Fibroblast of mammary gland (primary cell): ENCODE results near the gene FHIT.

Experiments used
- DNase-seq: peaks from one replicate; pipeline ENCODE4 v3.0.0-alpha.2; 2010; ENCODE audit warnings: low read depth
- H3K4me3 ChIP-seq: 2 replicates; pipeline ENCODE4 v1.5.1; 2011; ENCODE audit warnings: low read depth, mild to moderate bottlenecking, low read length, moderate library complexity; ENCODE audit not compliant: control insufficient read depth
- CTCF ChIP-seq: conservative IDR thresholded peaks from 2 replicates; pipeline ENCODE4 v1.5.1; 2011; ENCODE audit warnings: low read depth, low read length, inconsistent platforms; ENCODE audit not compliant: control insufficient read depth, insufficient read depth

The FHIT gene

GRCh38 chr3:60206206-60206605 lies 1045.0 kb downstream of the FHIT start:
- no peak for DNase-seq

GRCh38 chr3:60202052-60202726 lies 1049.1 kb downstream of the FHIT start:
- H3K4me3 ChIP-seq, result no peak overlapping the region
- no peak for DNase-seq
- TF ChIP-seq CTCF, result no peak

More at GRCh38 chr3:60206206-60206605, 1045.0 kb downstream of the FHIT start:
- no peak for TF ChIP-seq CTCF
- H3K4me3 ChIP-seq, result no peak overlapping the region

- TF ChIP-seq CTCF, result no peak
- no peak overlapping the region for H3K4me3 ChIP-seq
- no peak for DNase-seq
Measured at GRCh38 chr3:60199306-60199705, 1051.9 kb downstream of the FHIT start.

- DNase-seq, result no peak
- TF ChIP-seq CTCF, result no peak
- no peak overlapping the region for H3K4me3 ChIP-seq
Measured at GRCh38 chr3:60198179-60198720, 1053.0 kb downstream of the FHIT start.

- DNase-seq, result no peak
- no peak overlapping the region for H3K4me3 ChIP-seq
- no peak for TF ChIP-seq CTCF
Measured at GRCh38 chr3:60192297-60193114, 1058.7 kb downstream of the FHIT start.

- DNase-seq, result peak; percentile 14
- no peak for TF ChIP-seq CTCF
- H3K4me3 ChIP-seq, result no peak overlapping the region
Measured at GRCh38 chr3:60190073-60190472, 1061.2 kb downstream of the FHIT start.
